GM06990 (cell line): ENCODE measurements around the gene ATP2A1.
"Not testable (repeated sequence)": the region's sequence is repeated elsewhere in the genome, so short reads cannot be mapped to it uniquely, and the experiment has no call there.

Experiments
- DNase-seq: peaks from one replicate; pipeline ENCODE4 v3.0.0-alpha.2; 2011; ENCODE audit not compliant: insufficient read length; ENCODE audit errors: extremely low read depth
- H3K27me3 ChIP-seq: replicated peaks from 2 replicates; pipeline ENCODE4 v1.6.0; 2011; ENCODE audit warnings: low read length; ENCODE audit not compliant: control insufficient read depth, insufficient read depth
- H3K36me3 ChIP-seq: 2 replicates; pipeline ENCODE4 v1.5.1; 2011; ENCODE audit warnings: low read length; ENCODE audit not compliant: control insufficient read depth, insufficient read depth
- H3K4me3 ChIP-seq: replicated peaks from 2 replicates; pipeline ENCODE4 v1.5.1; 2011; ENCODE audit warnings: low read depth, mild to moderate bottlenecking, control low read depth, low read length
- TF ChIP-seq, protein P1 (sequence below): IDR thresholded peaks from 2 replicates; pipeline ENCODE4 v1.5.1; 2011; ENCODE audit warnings: low read length, control low read depth, mild to moderate bottlenecking, inconsistent platforms; ENCODE audit not compliant: insufficient read depth, poor library complexity, severe bottlenecking

ATP2A1 gene

DNA sequence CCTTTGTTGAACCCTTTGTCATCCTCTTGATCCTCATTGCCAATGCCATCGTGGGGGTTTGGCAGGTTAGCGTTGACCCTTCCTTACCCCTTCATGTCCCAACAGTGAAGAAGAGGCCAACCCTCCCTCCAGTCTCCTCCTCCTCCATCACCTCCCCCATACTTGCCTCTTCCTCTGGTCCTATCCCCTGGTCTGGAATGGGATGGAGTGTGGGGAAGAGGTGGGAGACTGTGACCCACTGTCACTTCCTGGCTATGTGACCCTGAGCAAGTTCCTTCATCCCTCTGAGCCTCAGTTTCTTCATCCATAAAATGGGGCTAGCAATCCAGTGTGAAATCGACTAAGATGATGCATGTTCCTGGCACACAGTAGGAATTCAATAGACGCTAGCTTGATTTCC is 2.7 kb downstream of the ATP2A1 start:
- DNase-seq, result no peak
- Histone ChIP-seq H3K36me3 (no peaks in the 10 kb centered on the region; the same call in 1 of the 2 replicates), H3K27me3 (no peaks in the 10 kb centered on the region), H3K4me3 (no peak overlapping the region)
- TF ChIP-seq, protein P1, sequence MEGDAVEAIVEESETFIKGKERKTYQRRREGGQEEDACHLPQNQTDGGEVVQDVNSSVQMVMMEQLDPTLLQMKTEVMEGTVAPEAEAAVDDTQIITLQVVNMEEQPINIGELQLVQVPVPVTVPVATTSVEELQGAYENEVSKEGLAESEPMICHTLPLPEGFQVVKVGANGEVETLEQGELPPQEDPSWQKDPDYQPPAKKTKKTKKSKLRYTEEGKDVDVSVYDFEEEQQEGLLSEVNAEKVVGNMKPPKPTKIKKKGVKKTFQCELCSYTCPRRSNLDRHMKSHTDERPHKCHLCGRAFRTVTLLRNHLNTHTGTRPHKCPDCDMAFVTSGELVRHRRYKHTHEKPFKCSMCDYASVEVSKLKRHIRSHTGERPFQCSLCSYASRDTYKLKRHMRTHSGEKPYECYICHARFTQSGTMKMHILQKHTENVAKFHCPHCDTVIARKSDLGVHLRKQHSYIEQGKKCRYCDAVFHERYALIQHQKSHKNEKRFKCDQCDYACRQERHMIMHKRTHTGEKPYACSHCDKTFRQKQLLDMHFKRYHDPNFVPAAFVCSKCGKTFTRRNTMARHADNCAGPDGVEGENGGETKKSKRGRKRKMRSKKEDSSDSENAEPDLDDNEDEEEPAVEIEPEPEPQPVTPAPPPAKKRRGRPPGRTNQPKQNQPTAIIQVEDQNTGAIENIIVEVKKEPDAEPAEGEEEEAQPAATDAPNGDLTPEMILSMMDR, result no peak

DNA sequence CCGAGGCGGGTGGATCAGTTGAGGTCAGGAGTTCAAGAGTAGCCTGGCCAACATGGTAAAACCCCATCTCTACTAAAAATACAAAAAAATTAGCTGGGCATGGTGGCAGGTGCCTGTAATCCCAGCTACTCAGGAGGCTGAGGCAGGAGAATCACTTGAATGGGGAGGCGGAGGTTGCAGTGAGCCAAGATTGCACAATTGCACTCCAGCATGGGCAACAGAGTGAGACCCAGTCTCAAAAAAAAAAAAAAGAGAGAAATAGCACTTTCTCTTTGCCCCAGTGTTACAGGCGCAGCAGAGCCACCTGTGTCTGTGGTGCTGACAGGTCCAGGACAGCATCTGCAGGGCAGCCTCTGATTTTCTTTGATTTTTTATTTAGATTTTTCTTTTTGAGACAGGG is 3.3 kb downstream of the ATP2A1 start:
- H3K4me3 ChIP-seq, H3K36me3 ChIP-seq, DNase-seq, H3K27me3 ChIP-seq: not testable (repeated sequence)

DNA sequence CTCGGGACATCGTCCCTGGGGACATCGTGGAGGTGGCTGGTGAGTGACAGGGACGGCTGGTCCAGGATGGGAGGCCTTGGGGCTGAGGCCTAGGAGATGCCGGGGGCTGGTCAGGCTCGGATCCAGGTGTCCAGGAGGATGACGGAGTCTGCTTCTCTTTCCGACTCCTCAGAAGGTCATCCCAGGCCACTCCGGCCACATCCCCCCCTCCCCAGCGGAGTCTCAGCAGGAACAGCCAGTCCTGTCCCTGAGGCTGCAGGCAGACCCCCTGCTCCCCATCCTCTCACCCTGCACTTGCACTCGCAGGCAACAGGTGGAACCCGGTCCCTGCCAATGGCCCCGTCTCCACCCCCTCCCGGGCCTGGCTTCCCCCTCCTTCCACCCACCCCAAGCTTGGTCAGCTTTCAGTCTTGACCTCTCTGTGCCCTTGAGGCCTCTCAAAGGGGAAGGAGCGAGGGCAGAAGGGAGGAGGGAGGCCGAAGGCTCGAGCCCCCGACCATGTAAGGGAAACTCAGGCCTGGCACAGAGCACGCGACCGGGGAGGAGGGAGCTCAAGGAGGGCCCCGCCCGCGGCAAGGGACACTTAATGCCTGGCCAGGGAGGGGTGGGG is 4.4 kb downstream of the ATP2A1 start:
- H3K27me3 ChIP-seq, result no peaks in the 10 kb centered on the region
- no peak for DNase-seq
- H3K36me3 ChIP-seq, result no peaks in the 10 kb centered on the region
- H3K4me3 ChIP-seq, result no peak overlapping the region
- TF ChIP-seq, protein P1, result no peak

DNA sequence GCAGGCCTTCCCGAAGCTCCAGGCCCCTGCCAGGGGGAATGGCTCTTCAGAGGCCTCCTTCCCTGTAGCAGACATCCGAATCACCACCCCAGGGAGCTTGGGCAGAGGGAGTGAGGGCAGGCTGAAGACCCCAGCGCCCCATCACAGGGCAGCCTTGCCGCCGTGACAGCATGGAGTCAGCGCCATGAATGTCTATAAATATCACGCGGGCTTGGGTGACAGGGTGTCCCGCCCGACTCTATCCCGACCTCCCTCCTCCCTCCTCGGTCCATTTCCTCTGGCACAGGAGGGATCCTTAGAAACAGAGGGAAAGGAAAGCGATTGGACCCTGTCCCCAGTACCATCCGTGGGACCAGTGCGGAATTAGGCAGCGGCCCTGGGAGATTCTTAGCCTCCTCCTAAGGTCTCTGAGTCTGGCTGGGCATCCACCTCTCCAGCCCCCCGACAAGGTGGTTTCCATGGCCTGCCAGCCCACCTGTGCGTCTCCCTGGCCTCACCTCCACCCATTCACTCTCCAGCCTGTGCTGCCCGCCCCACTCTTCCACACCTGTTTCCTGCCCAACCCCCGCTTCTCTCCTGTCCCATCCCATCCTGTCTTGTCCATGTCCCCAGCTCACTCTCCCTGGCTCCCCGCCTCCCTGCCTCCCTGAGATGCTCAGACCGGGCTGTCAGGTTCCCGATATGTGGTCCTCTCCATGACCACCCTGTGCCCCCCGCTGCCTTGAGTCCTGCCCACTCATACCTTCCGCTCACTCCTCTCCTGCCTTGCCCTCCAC is 5.1 kb downstream of the ATP2A1 start:
- no peak overlapping the region for H3K4me3 ChIP-seq
- no peaks in the 10 kb centered on the region for H3K27me3 ChIP-seq
- TF ChIP-seq, protein P1, result no peak

DNA sequence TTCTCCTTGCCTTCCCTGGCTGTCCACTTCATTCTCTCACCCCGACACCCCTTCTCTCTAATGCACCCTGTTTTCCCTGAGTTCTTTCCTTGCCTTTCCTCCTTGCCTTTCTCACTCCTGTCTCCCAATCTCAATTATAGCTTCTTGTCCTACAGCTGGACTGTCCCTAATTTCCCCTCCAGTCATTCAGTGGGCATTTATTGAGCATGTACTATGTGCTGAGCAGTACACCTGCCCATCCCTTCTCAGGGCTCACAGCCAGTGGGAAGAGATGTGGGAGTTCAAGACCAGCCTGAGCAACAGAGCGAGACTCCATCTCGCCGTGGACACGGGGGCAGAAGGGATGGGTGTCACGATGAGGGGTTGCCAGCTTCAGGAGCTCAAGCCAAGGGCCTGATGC is 5.8 kb downstream of the ATP2A1 start:
- no peak overlapping the region for H3K4me3 ChIP-seq
- TF ChIP-seq, protein P1, result no peak
- H3K36me3 ChIP-seq, result no peaks in the 10 kb centered on the region
- no peaks in the 10 kb centered on the region for H3K27me3 ChIP-seq
- no peak for DNase-seq

More for the DNA sequence above, 5.1 kb downstream of the ATP2A1 start:
- DNase-seq, result no peak
- H3K36me3 ChIP-seq, result no peaks in the 10 kb centered on the region

DNA sequence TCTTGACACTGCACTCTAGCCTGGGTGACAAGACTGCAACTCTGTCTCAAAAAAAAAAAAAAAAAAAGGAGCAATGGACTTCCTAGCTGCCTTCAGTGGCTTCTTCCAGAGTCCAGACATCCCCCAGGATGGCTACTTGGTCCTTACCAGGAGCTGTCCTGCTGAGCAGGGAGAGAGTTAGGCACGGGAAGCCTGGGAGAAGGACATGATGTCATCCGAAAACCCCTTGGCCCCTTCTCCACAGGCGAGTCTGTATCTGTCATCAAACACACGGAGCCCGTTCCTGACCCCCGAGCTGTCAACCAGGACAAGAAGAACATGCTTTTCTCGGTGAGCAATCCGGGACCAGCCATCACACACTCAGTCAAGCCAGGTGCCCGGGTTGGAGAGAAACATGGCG is 8.7 kb downstream of the ATP2A1 start:
- Histone ChIP-seq H3K36me3 (no peaks in the 10 kb centered on the region), H3K27me3 (no peaks in the 10 kb centered on the region), H3K4me3 (no peak overlapping the region)
- no peak for DNase-seq
- TF ChIP-seq, protein P1, result no peak

DNA sequence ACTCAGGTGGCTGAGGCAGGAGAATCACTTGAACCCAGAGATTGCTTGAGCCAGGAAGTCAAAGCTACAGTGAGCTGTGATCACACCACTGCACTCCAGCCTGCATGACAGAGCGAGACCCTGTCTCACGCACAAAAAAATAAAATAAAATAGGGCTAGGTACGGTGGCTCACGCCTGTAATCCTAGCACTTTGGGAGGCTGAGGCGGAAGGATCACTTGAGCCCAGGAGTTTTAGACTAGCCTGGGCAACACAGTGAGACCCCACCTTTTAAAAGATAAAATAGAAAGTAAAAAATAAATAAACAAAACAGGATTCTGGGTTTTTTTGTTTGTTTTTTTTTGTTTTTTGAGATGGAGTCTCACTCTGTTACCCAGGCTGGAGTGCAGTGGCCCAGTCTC is 12.1 kb downstream of the ATP2A1 start:
- not testable (repeated sequence) for DNase-seq, H3K36me3 ChIP-seq, H3K27me3 ChIP-seq

More for the DNA sequence above, 12.1 kb downstream of the ATP2A1 start:
- H3K4me3 ChIP-seq, result not testable (repeated sequence)
